CD4-positive, alpha-beta T cell treated with Interleukin-4 for 1 hour (primary cell): Measurements from ENCODE around the gene KIAA0825.

Experiments
- DNase-seq, 2 donors: peaks; one replicate each; pipeline ENCODE4 v3.0.0-alpha.2; 2020 to 2022

Gene KIAA0825

DNA sequence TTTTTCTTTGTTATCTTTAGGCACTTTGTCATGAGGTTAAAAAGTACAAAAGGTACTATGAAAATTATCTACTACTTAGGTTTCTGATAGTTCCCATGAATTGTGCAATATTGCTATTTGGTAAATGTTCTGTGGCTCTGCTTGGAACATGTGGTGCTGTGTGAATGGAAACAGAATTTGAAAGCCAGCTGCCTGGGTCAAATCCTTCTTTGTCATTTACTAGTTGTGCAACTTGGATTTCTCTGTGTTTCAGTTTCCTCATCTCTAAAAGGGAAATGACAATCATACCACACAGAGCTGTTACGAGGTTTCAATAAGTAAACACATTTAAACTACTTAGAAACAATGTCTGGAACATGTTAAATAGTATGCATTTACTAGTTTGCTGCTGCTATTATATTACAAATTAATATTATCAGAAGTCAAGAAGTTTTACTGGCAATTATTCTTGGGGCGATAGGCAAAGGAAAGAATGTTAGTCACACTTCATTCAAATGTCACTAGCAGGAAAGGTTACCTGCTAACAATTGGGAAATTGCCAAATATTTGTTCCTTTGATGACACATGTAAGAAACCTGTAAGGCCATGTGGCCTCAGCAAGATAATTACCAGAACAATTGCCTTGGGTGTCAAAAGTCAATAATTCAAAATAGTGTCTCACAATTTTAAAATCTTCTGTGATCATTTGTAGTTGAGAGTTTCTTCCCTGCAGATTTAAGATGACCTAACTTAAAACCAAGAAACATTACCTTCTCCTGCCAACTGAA is 184.8 kb downstream of the KIAA0825 start:
- DNase-seq: peak; percentile 2 to 31

DNA sequence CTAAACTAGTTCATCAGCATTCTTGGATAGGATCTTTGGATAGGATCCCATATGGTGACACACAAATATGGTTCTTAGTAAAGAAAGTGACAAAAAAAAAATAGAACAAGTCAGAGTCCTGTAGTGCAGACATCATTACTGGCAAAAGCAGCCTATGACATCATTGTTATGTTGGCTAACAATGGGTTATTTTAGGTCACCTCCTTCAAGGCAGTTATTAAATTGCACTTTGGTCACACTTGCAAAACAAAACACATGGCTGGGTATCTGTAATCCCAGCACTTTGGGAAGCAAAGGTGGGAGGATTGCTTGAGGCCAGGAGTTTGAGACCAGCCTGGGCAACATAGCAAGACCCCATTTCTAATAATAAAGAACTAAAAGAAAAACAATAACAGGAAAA is 185.9 kb downstream of the KIAA0825 start:
- no peak for DNase-seq

DNA sequence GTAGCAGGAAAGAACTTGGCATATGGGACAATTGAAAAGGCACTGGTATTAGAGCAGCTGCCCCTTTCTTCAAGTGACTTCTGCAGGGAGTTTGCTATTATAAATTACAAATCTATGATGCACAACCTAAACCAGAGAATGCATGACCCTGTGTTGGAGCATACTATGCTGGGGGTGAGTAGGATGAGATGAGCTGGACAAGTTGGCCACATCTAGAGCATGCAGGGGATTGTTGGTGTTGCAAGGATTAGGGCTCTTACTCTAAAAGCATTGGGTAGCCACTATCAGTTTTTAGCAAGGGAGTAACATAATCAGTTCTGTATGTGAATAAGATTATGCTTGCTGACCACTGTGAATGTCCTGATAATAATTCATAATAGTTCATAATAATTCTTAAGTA is 186.7 kb downstream of the KIAA0825 start:
- no peak for DNase-seq

DNA sequence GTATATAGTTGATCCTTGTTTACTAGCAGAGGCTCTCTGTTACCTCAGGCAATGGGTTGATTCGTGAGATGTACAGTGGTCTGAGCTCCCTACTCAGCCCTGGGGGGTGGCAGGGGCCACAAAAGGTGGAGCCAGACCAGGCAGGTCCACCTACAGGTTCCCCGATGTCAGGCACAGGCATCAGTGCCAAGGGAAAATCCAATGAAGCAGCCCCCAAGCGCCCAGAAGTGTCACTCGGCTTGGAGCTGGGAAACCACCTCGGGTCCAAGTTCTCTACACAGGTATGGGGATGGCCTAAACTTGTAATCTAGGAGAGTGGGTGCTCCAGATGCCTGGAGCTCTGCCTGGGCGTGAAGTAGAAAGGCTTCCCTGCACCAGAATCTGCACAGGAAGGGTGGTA is 188.8 kb downstream of the KIAA0825 start:
- DNase-seq: no peak

DNA sequence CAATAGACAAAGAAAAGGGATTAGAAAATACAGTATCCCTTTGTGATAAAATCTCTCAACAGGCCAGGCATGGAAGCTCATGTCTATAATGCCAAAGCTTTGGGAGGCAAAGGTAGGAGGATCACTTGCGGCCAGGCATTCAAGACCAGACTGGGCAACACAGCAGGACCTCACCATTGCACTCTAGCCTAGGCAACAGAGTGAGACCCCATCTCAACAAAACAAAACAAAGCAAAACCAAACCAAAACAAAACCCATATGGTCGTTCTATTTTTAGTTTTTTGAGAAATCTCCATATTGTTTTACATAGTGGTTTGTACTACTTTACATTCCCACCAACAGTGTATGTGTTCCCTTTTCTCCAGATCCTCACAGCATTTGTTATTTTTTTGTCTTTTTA is 193.0 kb downstream of the KIAA0825 start:
- no peak for DNase-seq

DNA sequence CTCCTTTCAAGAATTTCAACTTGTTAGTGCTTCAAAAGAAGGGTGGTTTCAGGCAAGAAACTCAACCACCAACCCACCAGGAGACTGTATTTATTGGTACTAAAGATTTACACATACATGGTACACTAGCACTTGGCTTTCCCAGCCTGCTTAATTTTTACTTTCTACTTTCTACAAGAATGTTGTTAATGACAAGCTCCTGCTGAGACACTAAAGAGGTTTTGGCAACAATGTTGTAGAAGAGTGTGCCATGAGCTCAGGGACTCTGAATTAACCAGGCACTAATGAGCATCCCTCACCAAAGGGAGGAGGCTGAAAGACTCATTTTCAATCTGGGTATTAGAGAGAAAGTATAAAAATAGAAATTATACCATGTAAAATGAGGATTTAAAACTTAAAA is 195.0 kb downstream of the KIAA0825 start:
- no peak for DNase-seq

DNA sequence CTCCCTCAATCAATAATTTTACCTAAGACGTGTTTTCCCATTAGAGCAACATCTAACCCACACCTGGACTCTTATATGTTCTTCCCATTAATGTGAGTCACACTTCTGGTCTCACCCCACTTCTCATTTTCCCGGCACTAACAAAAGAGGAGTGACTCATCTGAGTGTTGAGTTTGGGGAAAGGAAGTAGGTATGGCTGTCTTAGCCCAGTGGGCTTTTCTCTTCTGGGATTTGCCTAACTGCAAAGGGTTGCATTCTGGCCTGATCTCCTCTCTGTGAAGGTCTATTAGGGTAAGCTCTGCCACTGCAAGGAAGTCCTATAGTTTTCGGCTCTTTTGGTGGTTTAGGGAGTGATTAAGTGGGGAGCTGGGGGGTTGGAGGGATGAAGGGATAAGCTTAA is 195.6 kb downstream of the KIAA0825 start:
- peak in 1 of 2 donors; percentile 14 for DNase-seq

DNA sequence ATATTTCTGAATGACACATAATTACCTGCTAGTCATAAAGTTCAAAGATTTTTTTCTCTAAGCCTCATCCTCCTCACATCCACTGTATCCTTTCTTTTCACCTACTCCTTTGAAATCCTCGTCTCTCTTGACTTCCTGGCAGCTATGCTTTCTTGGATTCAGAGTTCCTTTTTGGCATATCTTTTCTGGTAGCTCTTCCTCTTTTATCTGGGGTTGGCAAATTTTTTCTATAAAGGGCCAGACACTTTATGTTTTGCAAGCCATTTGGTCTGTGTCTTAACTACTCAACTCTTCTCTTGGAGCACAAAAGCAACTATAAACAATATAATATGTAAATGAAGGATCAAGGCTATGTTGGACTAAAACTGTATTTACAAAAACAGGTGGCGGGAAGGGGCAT is 197.5 kb downstream of the KIAA0825 start:
- no peak for DNase-seq

DNA sequence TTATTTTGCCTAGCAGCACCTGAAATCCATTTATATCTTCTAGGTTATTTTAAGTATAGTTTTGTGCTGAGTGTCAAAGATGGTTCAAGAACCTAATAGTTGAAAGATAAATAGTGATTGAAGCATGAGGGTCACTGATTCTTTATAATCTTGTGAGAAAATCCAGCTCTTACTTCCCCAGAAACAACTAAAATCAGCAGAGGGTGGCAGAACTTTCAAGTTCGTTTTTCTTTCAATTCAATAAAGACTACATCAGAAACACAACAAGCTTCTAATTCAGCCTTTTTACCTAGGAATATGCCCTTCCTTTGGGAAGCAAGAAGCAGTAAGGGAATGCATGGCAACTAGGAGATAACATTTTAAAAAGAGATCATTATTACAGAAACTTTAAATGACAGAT is 202.6 kb downstream of the KIAA0825 start:
- no peak for DNase-seq

DNA sequence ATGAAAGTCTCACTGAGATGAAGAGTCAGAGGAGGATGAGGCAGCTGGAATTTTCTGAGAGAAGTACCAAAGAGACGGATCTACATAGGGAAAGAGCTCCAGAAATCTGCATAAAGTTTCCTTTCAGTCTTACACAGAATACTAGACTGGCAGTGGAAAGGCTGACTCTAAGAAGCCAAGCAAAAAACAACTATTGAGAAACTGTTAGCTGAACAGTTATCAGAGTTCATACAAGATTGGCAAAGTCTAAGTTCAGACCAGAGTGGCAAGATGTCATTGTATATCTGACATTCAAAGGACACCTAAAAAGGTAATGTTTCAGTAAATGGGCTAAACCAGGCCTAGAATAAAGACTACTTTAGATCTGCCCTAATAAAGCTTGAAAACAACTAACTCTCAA is 209.0 kb downstream of the KIAA0825 start:
- no peak for DNase-seq

DNA sequence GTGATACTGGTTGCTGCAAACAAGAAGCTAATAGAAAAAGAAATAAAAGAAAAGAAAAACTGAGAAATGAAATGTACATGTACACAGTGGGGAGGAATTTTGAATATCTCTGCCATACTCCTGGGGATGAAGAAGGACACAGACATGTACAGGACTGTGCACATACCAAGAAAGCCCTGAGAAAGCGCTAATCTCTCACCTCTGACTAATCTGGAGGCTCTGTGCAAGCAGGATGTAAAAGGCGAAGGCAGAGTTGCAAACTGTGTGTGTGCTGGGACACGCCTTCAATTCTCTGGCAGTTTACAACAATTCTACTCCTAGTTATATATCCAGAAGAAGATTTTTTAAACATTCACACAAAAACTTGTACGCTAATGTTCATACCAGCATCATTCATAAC is 211.4 kb downstream of the KIAA0825 start:
- DNase-seq: no peak

DNA sequence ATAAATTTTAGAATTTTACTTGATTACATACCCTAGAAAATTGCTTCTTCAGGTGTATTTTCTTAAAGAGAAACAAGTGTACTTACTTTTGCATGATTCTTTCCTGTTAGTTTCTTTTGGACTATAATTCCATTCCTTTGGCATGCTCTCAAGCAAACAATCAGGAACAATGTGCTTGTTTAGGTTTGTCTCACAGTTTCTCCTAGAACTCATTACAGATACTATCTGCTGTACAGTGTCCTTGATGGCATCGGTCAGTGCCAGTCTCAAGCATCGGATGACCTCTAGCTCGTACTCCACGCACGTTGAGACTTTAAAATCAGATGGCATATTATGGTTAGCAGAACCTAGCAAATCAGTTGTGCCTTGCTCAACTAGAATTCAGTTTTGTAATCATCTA is 214.9 kb downstream of the KIAA0825 start:
- no peak for DNase-seq

DNA sequence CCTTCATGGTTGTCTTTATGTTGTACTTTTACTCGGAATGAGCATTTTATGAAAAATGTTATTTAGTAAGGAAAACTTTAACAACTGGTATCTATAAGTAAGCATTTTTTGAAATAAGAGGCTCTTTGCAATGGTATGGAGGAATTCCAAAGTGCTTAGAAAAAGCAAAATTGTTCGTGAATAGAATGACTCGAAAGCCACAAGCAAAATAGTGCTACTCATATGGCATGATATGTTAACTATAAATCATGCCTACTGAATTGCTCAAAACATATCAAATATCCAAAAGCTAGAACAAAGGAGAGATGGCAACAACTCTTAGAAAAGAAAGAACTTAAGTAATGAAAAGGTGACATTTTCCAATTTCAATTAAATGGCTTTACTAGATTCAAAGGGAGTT is 216.3 kb downstream of the KIAA0825 start:
- no peak for DNase-seq

DNA sequence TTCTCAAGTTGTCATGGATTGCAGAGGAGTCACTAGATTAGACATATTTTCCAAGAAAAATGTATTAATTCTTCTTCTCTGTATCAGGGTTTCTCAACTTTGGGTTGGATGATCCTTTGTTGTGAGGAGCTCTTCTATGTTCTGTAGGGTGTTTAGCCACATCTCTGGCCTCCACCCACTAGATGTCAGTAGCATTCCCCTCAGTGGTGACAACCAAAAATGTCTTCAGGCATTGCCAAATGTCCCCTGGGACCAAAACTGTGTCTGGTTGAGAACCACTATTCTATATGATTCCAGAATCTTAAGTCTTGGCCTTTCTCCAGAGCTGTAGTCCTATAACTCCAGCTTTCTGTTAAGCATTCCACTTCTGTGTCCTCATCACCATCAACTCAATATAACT is 220.9 kb downstream of the KIAA0825 start:
- DNase-seq: no peak

DNA sequence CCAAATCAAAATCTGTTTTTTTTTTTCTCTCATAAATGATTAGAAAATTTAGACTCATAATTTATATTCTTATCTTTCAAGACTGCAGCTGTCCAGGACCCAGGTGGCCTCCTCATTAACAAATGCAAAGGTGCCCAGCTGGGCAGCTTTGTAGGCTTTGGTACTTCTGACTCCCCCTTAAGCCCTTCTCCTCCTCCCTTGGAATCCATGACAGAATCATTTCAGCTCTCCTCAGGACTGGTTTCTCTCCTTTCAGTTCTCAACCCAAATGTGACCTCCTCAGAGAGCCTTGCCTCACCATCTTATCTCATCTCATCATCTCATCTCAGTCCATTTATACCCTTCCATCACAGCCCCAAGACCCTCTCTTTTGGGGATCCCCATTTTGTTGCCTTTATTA is 221.7 kb downstream of the KIAA0825 start:
- DNase-seq: no peak

DNA sequence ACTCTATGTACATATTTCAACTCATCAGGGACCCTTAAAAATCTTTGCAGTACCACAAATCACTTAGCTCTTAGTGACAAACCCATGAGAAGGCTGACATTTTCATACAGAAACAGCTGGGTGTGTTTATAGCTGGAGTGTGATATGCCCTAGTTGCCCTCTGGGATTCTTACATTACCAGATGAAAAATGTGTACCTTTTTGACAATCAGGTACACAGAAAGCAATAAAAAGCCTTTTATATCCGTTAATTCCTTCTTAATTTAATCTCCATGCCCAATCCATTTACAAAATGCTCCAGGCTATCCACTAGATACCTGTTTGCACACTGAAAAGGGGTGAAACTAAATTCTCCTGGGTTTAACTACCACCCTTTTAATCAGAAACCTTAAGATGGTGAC is 222.9 kb downstream of the KIAA0825 start:
- no peak for DNase-seq

DNA sequence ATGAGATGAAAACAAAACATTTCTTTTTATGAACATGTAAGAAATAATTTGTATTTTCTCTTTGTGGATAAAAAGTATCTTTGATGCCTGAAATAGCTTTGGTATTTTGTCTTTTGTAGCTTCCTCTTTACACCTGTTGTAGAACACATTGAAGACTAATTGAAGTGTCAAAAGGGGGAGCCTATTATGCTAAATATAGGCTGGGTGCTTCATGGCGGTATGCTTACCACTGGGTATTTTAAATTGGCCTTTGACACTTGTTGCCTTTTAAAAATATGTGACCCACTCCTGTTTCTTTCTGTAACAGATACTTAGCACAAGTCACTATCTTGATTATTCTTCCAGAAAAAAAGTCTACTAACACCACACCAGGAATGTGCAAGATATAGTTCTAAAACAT is 226.4 kb downstream of the KIAA0825 start:
- no peak for DNase-seq

DNA sequence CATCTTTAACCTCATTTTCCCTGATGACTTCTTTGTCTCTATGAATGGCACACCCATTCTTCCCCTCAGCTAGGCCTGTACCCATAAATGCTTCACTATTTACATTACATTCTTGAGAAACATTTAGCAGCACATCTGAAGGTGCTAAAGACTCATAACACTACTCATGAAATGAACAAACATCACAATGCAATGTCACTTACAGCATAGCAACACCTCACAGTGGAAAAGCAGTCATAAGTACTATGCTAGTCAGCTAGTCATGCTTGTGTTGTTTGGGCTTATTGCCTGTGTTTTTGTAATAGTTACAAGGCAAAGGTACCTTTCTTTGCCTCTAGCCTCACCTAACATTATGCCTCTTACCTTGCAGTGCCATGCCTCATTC is 228.9 kb downstream of the KIAA0825 start:
- DNase-seq: no peak

DNA sequence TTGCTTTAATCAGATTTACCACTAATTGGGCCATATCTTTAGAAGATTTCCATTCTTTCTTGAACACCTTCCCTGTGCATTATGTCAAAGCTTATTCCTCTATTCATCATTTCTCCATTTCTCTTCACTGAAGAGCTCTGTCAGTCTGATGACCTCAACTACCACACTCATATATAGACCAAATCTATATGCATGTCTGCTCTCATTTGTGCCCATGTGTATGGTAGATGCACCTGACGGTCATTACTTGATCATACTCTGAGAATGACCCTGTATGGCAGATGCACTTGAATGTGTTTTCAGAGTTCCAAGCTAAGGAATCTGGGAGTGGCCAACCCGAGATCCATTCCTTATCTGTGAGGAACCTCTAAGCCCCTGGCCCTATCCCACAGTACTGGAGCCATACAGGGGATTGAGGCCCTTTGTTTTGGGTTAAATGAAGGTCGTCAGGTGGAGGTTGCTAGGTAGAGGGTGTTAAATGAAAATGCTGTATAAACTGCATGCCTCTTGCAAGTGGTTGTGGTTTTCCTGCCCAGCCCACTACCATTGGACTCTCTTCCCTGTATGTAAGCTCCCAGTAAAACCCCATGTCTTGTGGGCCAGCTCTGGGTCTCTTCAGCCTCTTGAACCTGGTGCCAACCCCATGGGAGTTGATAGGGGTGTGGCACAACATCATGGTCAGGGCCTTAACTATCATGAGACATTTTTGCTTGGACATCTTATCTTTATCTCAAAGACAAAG is 229.5 kb downstream of the KIAA0825 start:
- no peak for DNase-seq

DNA sequence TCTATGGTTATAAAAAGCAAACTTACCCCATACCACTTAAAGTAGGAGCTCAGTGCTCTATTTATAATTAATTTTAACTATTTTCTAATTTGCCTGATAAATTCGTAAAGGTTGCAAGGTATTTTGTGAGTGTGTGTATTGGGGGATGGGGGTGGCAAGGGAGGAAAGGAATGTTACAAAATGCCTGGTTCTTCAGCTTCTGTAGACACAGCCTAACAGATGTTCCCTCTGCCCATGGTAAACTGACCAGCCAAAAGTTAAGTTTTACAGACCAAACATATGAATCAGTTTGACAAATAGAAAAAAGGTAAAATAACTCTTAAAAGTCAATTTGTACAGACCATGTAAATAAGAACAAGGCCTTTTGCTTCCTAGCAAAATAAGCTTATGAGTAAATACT is 232.6 kb downstream of the KIAA0825 start:
- no peak for DNase-seq

DNA sequence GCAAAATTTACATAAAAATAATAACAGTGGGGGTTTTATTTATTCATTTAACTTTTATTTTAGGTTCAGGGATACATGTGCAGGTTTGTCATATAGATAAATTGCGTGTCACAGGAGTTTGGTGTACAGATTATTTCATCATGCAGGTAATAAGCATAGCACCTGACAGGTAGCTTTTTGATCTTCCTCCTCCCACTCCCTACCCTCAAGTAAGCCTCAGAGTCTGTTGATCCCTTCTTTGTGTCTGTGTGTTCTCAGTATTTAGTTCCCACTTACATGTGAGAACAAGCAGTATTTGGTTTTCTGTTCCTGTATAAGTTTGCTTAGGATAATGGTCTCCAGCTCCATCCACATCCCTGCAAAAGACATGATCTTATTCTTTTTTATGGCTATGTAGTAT is 240.3 kb downstream of the KIAA0825 start:
- DNase-seq: no peak

DNA sequence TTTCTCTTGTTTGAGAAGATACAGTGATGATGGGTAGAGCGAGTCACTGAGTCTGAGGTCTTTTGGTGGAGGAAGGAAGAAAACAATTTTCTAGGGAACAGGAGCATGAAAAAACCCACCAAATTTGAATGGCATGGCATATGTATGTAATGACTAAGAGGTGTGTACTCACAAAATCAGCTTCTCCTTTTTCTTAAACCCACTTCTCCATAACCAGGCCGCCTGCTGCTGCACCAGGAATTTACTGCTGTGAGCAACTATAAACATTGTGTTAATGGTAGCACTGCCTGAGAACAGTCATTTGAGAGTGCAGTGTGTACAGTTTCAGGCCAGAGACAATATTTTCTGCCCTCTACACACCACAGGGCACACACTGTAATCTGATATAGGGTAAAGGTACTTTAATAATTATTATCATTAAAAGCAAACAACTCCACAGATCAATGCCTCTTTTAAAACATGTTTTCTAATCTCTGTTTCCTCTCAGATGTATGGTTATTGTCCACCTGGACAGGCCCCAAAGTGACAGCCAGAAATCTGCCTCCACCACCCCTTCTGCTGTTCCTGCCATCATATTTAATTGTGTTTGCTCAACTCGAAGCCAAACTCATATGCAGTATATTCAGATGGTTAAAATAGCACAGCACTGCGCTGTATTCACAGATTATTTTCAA is 241.6 kb downstream of the KIAA0825 start:
- DNase-seq: peak in 1 of 2 donors; percentile 24

DNA sequence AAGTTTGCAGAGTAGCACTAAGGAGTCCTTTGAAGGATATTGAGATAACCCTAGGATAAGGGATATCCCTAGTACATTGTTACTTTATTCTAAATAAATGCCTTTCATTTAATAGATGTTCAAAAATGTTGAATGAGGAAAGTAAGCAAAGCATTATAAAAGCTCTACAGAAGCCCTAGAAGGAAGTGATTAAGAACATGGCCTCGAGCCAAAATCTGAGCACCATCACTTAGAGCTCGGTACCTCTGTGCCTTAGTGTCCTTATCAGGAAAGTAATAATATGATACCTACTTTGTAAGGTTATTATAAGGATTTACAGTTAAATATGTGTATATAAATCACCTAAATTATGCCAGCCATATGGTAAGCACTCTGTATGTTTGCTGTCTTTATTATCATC is 242.6 kb downstream of the KIAA0825 start:
- DNase-seq: no peak

DNA sequence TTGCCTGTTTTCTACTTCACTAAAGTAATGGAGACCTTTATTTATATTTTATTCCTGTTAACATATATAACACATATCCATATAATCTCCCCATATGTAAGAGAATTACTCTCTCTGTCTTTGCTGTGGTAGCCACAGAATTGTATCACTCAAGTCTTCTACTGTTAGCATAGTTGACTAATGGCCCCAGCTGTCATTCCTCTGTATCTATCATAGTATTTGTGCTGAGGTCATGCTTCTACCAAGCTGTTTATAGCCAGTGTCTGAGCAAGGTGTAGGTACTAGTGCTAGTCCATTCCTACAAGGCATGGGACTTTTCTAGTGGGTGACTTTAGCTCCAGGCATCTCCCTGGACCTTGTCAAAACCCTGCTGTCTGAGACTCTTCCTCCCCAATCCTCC is 244.1 kb downstream of the KIAA0825 start:
- no peak for DNase-seq
